SK-N-SH treated with all-trans-retinoic acid at 6 μM for 48 hours (cell line): ENCODE measurements around the gene SBNO1.

Experiments used
- ATAC-seq: fragments of 200-7000 bp; cut with Tn5 transposase; 3 replicates; pipeline ENCODE4 v1.9.1; 2020; ENCODE audit warnings: mild to moderate bottlenecking, moderate library complexity
- ARNTL ChIP-seq: fragments of 450-650 bp; formaldehyde crosslinking; IDR thresholded peaks from 2 replicates; pipeline ENCODE4 v1.5.0; 2020; ENCODE audit warnings: low read depth, mild to moderate bottlenecking, moderate library complexity, borderline replicate concordance
- BACH2 ChIP-seq: fragments of 250-450 bp; sonication (Bioruptor Pico); IDR thresholded peaks from 2 replicates; pipeline ENCODE4 v1.9.0; 2021; ENCODE audit warnings: mild to moderate bottlenecking, borderline replicate concordance
- CREB5 ChIP-seq: fragments of 250-450 bp; sonication (Bioruptor Pico); IDR thresholded peaks from 2 replicates; pipeline ENCODE4 v1.5.1; 2020; ENCODE audit warnings: low read depth, mild to moderate bottlenecking, moderate library complexity
- CSDC2 ChIP-seq: fragments of 250-450 bp; sonication (Bioruptor Pico); IDR thresholded peaks from 2 replicates; pipeline ENCODE4 v1.5.0; 2020; ENCODE audit warnings: mild to moderate bottlenecking, moderate library complexity
- CSRNP3 ChIP-seq: fragments of 250-450 bp; sonication (Bioruptor Pico); IDR thresholded peaks from 2 replicates; pipeline ENCODE4 v1.5.1; 2021; ENCODE audit warnings: mild to moderate bottlenecking, moderate library complexity
- ESRRG ChIP-seq: fragments of 250-450 bp; sonication (Bioruptor Pico); IDR thresholded peaks from 2 replicates; pipeline ENCODE4 v1.6.1; 2021; ENCODE audit warnings: mild to moderate bottlenecking
- GLIS3 ChIP-seq: fragments of 250-450 bp; sonication (Bioruptor Pico); IDR thresholded peaks from 2 replicates; pipeline ENCODE4 v1.5.0; 2020; ENCODE audit warnings: mild to moderate bottlenecking, moderate library complexity
- ISL1 ChIP-seq: fragments of 250-450 bp; sonication (Bioruptor Pico); IDR thresholded peaks from 2 replicates; pipeline ENCODE4 v2.1.2; 2022; ENCODE audit warnings: mild to moderate bottlenecking, moderate library complexity
- OSR1 ChIP-seq: fragments of 250-450 bp; sonication (Bioruptor Pico); IDR thresholded peaks from 2 replicates; pipeline ENCODE4 v1.8.0; 2022; ENCODE audit warnings: moderate library complexity, mild to moderate bottlenecking, inconsistent platforms
- PATZ1 ChIP-seq: fragments of 250-450 bp; sonication (Bioruptor Pico); IDR thresholded peaks from 2 replicates; pipeline ENCODE4 v1.8.0; 2020; ENCODE audit warnings: mild to moderate bottlenecking, moderate library complexity, borderline replicate concordance
- POU6F1 ChIP-seq: fragments of 250-450 bp; sonication (Bioruptor Pico); IDR thresholded peaks from 2 replicates; pipeline ENCODE4 v1.8.0; 2021; ENCODE audit warnings: low read depth, mild to moderate bottlenecking, moderate library complexity, borderline replicate concordance
- PPARA ChIP-seq: fragments of 250-450 bp; sonication (Bioruptor Pico); IDR thresholded peaks from 2 replicates; pipeline ENCODE4 v1.5.0; 2020; ENCODE audit warnings: mild to moderate bottlenecking, borderline replicate concordance
- RARB ChIP-seq: fragments of 250-450 bp; sonication (Bioruptor Pico); IDR thresholded peaks from 2 replicates; pipeline ENCODE4 v1.8.0; 2021; ENCODE audit warnings: mild to moderate bottlenecking, moderate library complexity
- SNAI2 ChIP-seq: fragments of 250-450 bp; sonication (Bioruptor Pico); IDR thresholded peaks from 2 replicates; pipeline ENCODE4 v1.5.0; 2020; ENCODE audit warnings: mild to moderate bottlenecking, moderate library complexity
- TCF4 ChIP-seq: fragments of 250-450 bp; sonication (Bioruptor Pico); IDR thresholded peaks from 2 replicates; pipeline ENCODE4 v1.8.0; 2021; ENCODE audit warnings: mild to moderate bottlenecking, moderate library complexity, borderline replicate concordance
- TOX ChIP-seq: fragments of 250-450 bp; sonication (Bioruptor Pico); IDR thresholded peaks from 2 replicates; pipeline ENCODE4 v1.8.0; 2021; ENCODE audit warnings: mild to moderate bottlenecking, moderate library complexity, borderline replicate concordance
- TSHZ2 ChIP-seq: fragments of 250-450 bp; sonication (Bioruptor Pico); IDR thresholded peaks from 2 replicates; pipeline ENCODE4 v1.5.0; 2020; ENCODE audit warnings: mild to moderate bottlenecking, moderate library complexity
- ZC3H10 ChIP-seq: fragments of 250-450 bp; sonication (Bioruptor Pico); IDR thresholded peaks from 2 replicates; pipeline ENCODE4 v1.5.1; 2021; ENCODE audit warnings: mild to moderate bottlenecking, moderate library complexity
- ZFP3 ChIP-seq: fragments of 250-450 bp; sonication (Bioruptor Pico); IDR thresholded peaks from 2 replicates; pipeline ENCODE4 v1.5.0; 2020; ENCODE audit warnings: mild to moderate bottlenecking, moderate library complexity
- ZFP30 ChIP-seq: fragments of 450-650 bp; formaldehyde crosslinking; IDR thresholded peaks from 2 replicates; pipeline ENCODE4 v1.5.0; 2022; ENCODE audit warnings: mild to moderate bottlenecking, moderate library complexity
- ZNF70 ChIP-seq: fragments of 450-650 bp; formaldehyde crosslinking; IDR thresholded peaks from 2 replicates; pipeline ENCODE4 v1.5.0; 2020; ENCODE audit warnings: mild to moderate bottlenecking, moderate library complexity
- ZNF8 ChIP-seq: fragments of 450-650 bp; formaldehyde crosslinking; IDR thresholded peaks from 2 replicates; pipeline ENCODE4 v1.5.0; 2020; ENCODE audit warnings: mild to moderate bottlenecking, moderate library complexity

Gene SBNO1

GRCh38 chr12:123363740-123364531, 711 bp downstream of the SBNO1 start (continued):
- TF ChIP-seq ISL1: no peak
- no peak for TF ChIP-seq RARB (CRISPR knock-in tag)
- TF ChIP-seq, all 23 proteins: peak for 0

GRCh38 chr12:123363390-123363739, 1.3 kb downstream of the SBNO1 start:
- ATAC-seq: no peak; the same call in 2 of the 3 replicates
- TF ChIP-seq GLIS3 (CRISPR knock-in tag) (no peak), TCF4 (CRISPR knock-in tag) (no peak), BACH2 (CRISPR knock-in tag) (no peak), OSR1 (no peak), CSRNP3 (CRISPR knock-in tag) (no peak), SNAI2 (CRISPR knock-in tag) (no peak), ZC3H10 (no peak), CREB5 (CRISPR knock-in tag) (no peak), ZNF70 (CRISPR knock-in tag) (no peak), ZFP30 (CRISPR knock-in tag) (no peak), ARNTL (CRISPR knock-in tag) (no peak), RARB (CRISPR knock-in tag) (no peak), TOX (CRISPR knock-in tag) (no peak)

- TF ChIP-seq GLIS3 (CRISPR knock-in tag): no peak
- no peak for TF ChIP-seq POU6F1 (CRISPR knock-in tag)
- no peak for TF ChIP-seq CSDC2 (CRISPR knock-in tag)
- TF ChIP-seq ARNTL (CRISPR knock-in tag): no peak
- no peak for TF ChIP-seq OSR1
- TF ChIP-seq ZNF70 (CRISPR knock-in tag): no peak
- no peak for TF ChIP-seq ESRRG
- no peak for TF ChIP-seq PPARA (CRISPR knock-in tag)
- TF ChIP-seq TCF4 (CRISPR knock-in tag): no peak
- TF ChIP-seq SNAI2 (CRISPR knock-in tag): no peak
- no peak for ATAC-seq
Observed at GRCh38 chr12:123358035-123358434, 6.6 kb downstream of the SBNO1 start.

GRCh38 chr12:123356159-123356670, 8.4 kb downstream of the SBNO1 start:
- no peak for ATAC-seq
- no peak for TF ChIP-seq PPARA (CRISPR knock-in tag)
- TF ChIP-seq BACH2 (CRISPR knock-in tag): no peak
- TF ChIP-seq CSRNP3 (CRISPR knock-in tag): no peak
- no peak for TF ChIP-seq TSHZ2
- TF ChIP-seq ZNF8 (CRISPR knock-in tag): no peak
- no peak for TF ChIP-seq GLIS3 (CRISPR knock-in tag)
- TF ChIP-seq PATZ1 (CRISPR knock-in tag): no peak
- no peak for TF ChIP-seq ZC3H10
- no peak for TF ChIP-seq ESRRG
- no peak for TF ChIP-seq ZFP3 (CRISPR knock-in tag)
- no peak for TF ChIP-seq CREB5 (CRISPR knock-in tag)
- no peak for TF ChIP-seq ZNF70 (CRISPR knock-in tag)
- TF ChIP-seq ISL1: no peak
